ENCODE data around the gene MICALL1. TPM values are rescaled to one million over a fixed set of nuclear protein-coding genes. Genes with fewer than 3 reads are reported as not detected.

The MICALL1 gene, protein sequence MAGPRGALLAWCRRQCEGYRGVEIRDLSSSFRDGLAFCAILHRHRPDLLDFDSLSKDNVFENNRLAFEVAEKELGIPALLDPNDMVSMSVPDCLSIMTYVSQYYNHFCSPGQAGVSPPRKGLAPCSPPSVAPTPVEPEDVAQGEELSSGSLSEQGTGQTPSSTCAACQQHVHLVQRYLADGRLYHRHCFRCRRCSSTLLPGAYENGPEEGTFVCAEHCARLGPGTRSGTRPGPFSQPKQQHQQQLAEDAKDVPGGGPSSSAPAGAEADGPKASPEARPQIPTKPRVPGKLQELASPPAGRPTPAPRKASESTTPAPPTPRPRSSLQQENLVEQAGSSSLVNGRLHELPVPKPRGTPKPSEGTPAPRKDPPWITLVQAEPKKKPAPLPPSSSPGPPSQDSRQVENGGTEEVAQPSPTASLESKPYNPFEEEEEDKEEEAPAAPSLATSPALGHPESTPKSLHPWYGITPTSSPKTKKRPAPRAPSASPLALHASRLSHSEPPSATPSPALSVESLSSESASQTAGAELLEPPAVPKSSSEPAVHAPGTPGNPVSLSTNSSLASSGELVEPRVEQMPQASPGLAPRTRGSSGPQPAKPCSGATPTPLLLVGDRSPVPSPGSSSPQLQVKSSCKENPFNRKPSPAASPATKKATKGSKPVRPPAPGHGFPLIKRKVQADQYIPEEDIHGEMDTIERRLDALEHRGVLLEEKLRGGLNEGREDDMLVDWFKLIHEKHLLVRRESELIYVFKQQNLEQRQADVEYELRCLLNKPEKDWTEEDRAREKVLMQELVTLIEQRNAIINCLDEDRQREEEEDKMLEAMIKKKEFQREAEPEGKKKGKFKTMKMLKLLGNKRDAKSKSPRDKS
- polyA plus RNA-seq (2011; rRNA removed) (12.1 and 12.9 TPM in 2 replicates), polyA minus RNA-seq (2011; rRNA and poly(A)+ RNA removed) (22.5 and 23.1 TPM in 2 replicates)

DNA sequence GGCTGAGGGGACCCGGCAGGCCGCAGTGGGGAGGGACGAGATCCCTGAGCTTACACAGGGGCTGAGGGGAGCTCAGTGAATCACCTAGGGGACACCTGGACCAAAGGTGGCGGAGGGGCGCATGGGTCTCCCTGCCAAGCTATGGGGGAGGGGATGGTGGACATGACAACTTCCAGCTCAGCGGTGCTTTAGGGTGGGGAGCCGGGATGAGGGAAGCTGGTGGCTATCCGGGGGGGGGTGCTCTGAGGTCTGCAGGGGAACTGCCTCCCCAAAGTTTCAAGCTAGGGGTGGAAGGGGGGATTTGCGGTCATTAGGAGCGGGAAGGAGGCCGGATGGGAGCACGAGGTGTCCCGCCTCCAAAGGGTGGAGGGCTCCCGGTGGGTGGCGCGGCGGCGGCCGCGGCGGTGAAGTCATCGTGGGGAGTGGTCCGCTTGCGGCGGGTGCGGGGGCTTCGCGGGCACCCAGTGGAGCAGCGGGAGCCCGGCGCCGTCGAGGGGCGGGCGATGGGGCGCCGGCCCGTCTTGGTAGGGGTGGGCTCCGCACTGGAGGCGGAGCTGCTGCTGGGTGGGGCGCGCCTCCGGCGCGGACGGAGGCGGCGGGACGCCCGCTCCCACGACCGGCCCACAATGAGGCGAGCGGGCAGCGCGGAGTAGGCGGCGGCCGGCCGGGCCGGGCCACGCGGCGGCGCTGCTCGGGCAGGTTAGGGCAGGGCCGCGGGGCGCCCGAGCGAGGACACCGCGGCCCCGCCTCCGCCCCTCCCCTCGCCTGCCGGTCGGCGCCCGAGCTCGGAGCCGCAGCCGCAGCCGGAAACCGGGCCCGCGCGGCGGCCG is at the start of gene MICALL1:
MICALL1 (plus strand) TSS at position 764 of the 830 bp plus-strand sequence. CDS start 126 bp downstream, outside the sequence.
- DNase-seq (ENCODE audit: low read depth, low spot score), result no peak
- TF ChIP-seq, protein P1, sequence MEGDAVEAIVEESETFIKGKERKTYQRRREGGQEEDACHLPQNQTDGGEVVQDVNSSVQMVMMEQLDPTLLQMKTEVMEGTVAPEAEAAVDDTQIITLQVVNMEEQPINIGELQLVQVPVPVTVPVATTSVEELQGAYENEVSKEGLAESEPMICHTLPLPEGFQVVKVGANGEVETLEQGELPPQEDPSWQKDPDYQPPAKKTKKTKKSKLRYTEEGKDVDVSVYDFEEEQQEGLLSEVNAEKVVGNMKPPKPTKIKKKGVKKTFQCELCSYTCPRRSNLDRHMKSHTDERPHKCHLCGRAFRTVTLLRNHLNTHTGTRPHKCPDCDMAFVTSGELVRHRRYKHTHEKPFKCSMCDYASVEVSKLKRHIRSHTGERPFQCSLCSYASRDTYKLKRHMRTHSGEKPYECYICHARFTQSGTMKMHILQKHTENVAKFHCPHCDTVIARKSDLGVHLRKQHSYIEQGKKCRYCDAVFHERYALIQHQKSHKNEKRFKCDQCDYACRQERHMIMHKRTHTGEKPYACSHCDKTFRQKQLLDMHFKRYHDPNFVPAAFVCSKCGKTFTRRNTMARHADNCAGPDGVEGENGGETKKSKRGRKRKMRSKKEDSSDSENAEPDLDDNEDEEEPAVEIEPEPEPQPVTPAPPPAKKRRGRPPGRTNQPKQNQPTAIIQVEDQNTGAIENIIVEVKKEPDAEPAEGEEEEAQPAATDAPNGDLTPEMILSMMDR (IDR thresholded peaks at IDR 0.05; ENCODE audit: low read depth, low read length), result no peak
- peak within 1 kb of the TSS; percentile 73 for H3K4me3 ChIP-seq (ENCODE audit: low read depth, low read length)
- CTCF ChIA-PET, result interaction anchor here (0.6 to 3.4 kb wide), 5 partner anchors 9 to 43 kb away, joined by 3 to 25 read pairs (median 4); no protein-coding TSS in a partner anchor
- peak within 1 kb of the TSS; percentile 100 for H3K27ac ChIP-seq (ENCODE audit: low read depth, low read length)
- H3K27me3 ChIP-seq (ENCODE audit: control insufficient read depth, insufficient read depth, low read length), result no peaks in the 10 kb centered on the region
- POLR2A ChIA-PET, result interaction anchor here (0.6 to 2.8 kb wide), 13 partner anchors 8 to 800 kb away, joined by 3 to 13 read pairs (median 4); partner anchors contain the start of genes C22orf23 and POLR2F
- no peaks in the 10 kb centered on the region for H3K9me3 ChIP-seq (ENCODE audit: control insufficient read depth, insufficient read depth, low read length)

DNA sequence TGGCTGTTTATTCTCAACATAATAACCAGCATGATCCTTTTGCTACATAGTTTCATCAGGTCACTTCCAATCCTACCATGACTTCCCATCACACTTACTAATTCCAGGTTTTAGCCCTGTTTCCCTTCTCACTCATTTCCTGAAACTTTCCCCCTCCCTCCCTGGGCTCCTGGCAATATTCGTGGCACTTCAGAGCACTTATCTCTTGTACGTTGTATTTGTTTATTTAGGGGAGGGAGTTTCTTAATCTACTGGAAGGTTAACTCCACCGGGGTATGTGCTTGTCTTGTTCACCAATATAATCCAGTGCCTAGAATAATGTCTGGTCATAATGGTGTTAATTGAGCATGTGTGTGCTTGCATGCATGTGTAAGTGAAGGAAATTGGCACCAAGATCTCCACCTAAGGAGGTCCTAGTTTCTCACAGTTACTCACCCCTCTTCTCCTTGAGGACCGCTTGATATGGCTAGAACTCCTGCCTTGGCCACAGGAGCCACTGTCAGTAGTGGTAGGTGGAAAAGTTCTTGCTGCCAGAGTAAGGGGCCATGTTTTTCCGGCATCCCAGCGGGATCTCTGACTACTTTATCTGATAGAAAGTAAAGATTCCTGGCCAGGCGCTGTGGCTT is 45.2 kb upstream of the MICALL1 start:
- ChIA-PET CTCF (interaction anchor here (1.2 to 3.9 kb wide), 7 partner anchors 11 to 105 kb away, joined by 3 to 133 read pairs (median 11); partner anchors contain the start of gene EIF3L), POLR2A (interaction anchor here (1.0 kb wide), 1 partner anchor 42 kb away, joined by 3 read pairs; no protein-coding TSS in a partner anchor)
- TF ChIP-seq, protein P1 (IDR thresholded peaks at IDR 0.05; ENCODE audit: low read depth, low read length), result no peak
- no peaks in the 10 kb centered on the region for H3K27me3 ChIP-seq (ENCODE audit: control insufficient read depth, insufficient read depth, low read length)
- no peak for DNase-seq (ENCODE audit: low read depth, low spot score)
- no peak overlapping the region for H3K4me3 ChIP-seq (ENCODE audit: low read depth, low read length)
- H3K27ac ChIP-seq (ENCODE audit: low read depth, low read length), result no peak overlapping the region
- H3K9me3 ChIP-seq (ENCODE audit: control insufficient read depth, insufficient read depth, low read length), result no peaks in the 10 kb centered on the region

GRCh38 chr22:37862570-37863325 is 43.3 kb upstream of the MICALL1 start:
- Histone ChIP-seq H3K4me3 (ENCODE audit: low read depth, low read length) (no peak overlapping the region), H3K9me3 (ENCODE audit: control insufficient read depth, insufficient read depth, low read length) (no peaks in the 10 kb centered on the region), H3K27me3 (ENCODE audit: control insufficient read depth, insufficient read depth, low read length) (no peaks in the 10 kb centered on the region), H3K27ac (ENCODE audit: low read depth, low read length) (no peak overlapping the region)
- CTCF ChIA-PET, result interaction anchor here (0.6 to 3.9 kb wide), 39 partner anchors 9 to 1541 kb away, joined by 3 to 133 read pairs (median 5); partner anchors contain the start of genes ANKRD54, GALR3 and GCAT
- no peak for DNase-seq (ENCODE audit: low read depth, low spot score)
- TF ChIP-seq, protein P1 (IDR thresholded peaks at IDR 0.05; ENCODE audit: low read depth, low read length), result no peak
- POLR2A ChIA-PET, result interaction anchor here (0.6 to 1.6 kb wide), 5 partner anchors 18 to 332 kb away, joined by 3 to 15 read pairs (median 5); no protein-coding TSS in a partner anchor

- ChIA-PET POLR2A (no interaction called here), CTCF (interaction anchor here (1.3 kb wide), 1 partner anchor 48 kb away, joined by 9 read pairs; no protein-coding TSS in a partner anchor)
- no peak overlapping the region for H3K4me3 ChIP-seq (ENCODE audit: low read depth, low read length)
- DNase-seq (ENCODE audit: low read depth, low spot score), result no peak
- TF ChIP-seq, protein P1 (IDR thresholded peaks at IDR 0.05; ENCODE audit: low read depth, low read length), result no peak
- no peak overlapping the region for H3K27ac ChIP-seq (ENCODE audit: low read depth, low read length)
- no peaks in the 10 kb centered on the region for H3K9me3 ChIP-seq (ENCODE audit: control insufficient read depth, insufficient read depth, low read length)
- H3K27me3 ChIP-seq (ENCODE audit: control insufficient read depth, insufficient read depth, low read length), result no peaks in the 10 kb centered on the region
Measured at GRCh38 chr22:37865510-37865909, 40.6 kb upstream of the MICALL1 start.

Data from AG04450 (cell line).